Neural progenitor cell (in vitro differentiated cells): ENCODE data around the gene ZNF180.

ENCODE experiments used
- EZH2 ChIP-seq: fragments of 200-600 bp; sonication (generic); IDR thresholded peaks from 2 replicates; pipeline ENCODE4 v1.6.1; 2017; ENCODE audit warnings: antibody characterized with exemption, mild to moderate bottlenecking, moderate library complexity
- EZH2phosphoT487 ChIP-seq: fragments of 200-600 bp; sonication (generic); IDR thresholded peaks from 2 replicates; pipeline ENCODE4 v1.6.1; 2017; ENCODE audit warnings: antibody characterized with exemption
- TF ChIP-seq, protein P1 (sequence below): fragments of 200-600 bp; sonication (generic); IDR thresholded peaks from 2 replicates; pipeline ENCODE4 v1.5.1; 2017; ENCODE audit warnings: antibody characterized with exemption, mild to moderate bottlenecking

- TF ChIP-seq, protein P1, sequence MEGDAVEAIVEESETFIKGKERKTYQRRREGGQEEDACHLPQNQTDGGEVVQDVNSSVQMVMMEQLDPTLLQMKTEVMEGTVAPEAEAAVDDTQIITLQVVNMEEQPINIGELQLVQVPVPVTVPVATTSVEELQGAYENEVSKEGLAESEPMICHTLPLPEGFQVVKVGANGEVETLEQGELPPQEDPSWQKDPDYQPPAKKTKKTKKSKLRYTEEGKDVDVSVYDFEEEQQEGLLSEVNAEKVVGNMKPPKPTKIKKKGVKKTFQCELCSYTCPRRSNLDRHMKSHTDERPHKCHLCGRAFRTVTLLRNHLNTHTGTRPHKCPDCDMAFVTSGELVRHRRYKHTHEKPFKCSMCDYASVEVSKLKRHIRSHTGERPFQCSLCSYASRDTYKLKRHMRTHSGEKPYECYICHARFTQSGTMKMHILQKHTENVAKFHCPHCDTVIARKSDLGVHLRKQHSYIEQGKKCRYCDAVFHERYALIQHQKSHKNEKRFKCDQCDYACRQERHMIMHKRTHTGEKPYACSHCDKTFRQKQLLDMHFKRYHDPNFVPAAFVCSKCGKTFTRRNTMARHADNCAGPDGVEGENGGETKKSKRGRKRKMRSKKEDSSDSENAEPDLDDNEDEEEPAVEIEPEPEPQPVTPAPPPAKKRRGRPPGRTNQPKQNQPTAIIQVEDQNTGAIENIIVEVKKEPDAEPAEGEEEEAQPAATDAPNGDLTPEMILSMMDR: no peak
- no peak for TF ChIP-seq EZH2
- no peak for TF ChIP-seq EZH2phosphoT487
Measured at GRCh38 chr19:44509478-44509877, 9.2 kb upstream of the ZNF180 start.
